ENCODE results near the gene SMIM43.

The SMIM43 gene

DNA sequence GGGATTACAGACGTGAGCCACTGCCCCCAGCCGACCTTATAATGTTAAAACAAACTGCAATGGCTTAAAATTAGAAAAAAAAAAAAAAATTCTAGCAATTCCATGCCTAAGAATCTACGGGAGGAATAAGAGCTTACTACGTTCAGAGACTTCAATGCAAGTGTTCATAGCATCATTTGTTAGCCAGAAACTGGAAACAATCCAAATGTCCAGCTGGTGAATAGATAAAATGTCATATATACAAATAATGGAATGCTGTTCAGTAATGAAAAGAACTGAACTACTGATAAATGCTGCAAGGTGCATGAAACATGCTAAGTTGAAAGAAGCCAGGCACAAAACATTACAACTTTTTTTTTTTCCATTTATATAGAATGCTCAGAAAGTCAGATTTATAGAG is 41.4 kb upstream of the SMIM43 start:
- TF ChIP-seq RARB (CRISPR knock-in tag; IDR thresholded peaks at IDR 0.05) (no peak), TOX (CRISPR knock-in tag; IDR thresholded peaks at IDR 0.05; ENCODE audit: borderline replicate concordance) (no peak), PPARA (CRISPR knock-in tag; IDR thresholded peaks at IDR 0.05; ENCODE audit: borderline replicate concordance) (no peak), ARNTL (CRISPR knock-in tag; IDR thresholded peaks at IDR 0.05; ENCODE audit: borderline replicate concordance, low read depth) (no peak), ZNF70 (CRISPR knock-in tag; IDR thresholded peaks at IDR 0.05) (no peak)
- no peak for ATAC-seq

DNA sequence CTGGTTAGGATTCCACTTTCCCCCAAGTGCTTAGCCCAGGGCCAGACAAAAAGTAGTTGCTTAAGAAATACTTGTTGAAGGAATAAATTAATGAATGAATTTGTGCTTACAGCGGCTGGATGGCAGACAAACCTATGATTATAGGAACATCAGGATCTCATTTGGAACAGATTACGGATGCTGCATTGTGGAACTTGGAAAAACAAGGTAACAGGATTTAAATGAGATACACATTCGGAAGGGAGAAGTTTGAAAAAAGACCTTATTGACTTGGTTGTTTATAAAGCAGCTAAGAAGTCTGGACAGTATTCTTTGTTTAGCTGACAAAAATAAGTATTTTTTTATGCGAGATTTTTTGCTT is 36.7 kb upstream of the SMIM43 start:
- TF ChIP-seq, protein P1, sequence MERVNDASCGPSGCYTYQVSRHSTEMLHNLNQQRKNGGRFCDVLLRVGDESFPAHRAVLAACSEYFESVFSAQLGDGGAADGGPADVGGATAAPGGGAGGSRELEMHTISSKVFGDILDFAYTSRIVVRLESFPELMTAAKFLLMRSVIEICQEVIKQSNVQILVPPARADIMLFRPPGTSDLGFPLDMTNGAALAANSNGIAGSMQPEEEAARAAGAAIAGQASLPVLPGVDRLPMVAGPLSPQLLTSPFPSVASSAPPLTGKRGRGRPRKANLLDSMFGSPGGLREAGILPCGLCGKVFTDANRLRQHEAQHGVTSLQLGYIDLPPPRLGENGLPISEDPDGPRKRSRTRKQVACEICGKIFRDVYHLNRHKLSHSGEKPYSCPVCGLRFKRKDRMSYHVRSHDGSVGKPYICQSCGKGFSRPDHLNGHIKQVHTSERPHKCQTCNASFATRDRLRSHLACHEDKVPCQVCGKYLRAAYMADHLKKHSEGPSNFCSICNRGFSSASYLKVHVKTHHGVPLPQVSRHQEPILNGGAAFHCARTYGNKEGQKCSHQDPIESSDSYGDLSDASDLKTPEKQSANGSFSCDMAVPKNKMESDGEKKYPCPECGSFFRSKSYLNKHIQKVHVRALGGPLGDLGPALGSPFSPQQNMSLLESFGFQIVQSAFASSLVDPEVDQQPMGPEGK (CRISPR knock-in tag; IDR thresholded peaks at IDR 0.05; ENCODE audit: borderline replicate concordance) = no peak
- TF ChIP-seq ESRRG (CRISPR knock-in tag; IDR thresholded peaks at IDR 0.05) (no peak), TCF4 (CRISPR knock-in tag; IDR thresholded peaks at IDR 0.05; ENCODE audit: borderline replicate concordance) (no peak), ARNTL (CRISPR knock-in tag; IDR thresholded peaks at IDR 0.05; ENCODE audit: borderline replicate concordance, low read depth) (no peak), ZFP30 (CRISPR knock-in tag; IDR thresholded peaks at IDR 0.05) (no peak), SNAI2 (CRISPR knock-in tag; IDR thresholded peaks at IDR 0.05) (no peak), ZNF8 (CRISPR knock-in tag; IDR thresholded peaks at IDR 0.05) (no peak), RARB (CRISPR knock-in tag; IDR thresholded peaks at IDR 0.05) (no peak), TOX (CRISPR knock-in tag; IDR thresholded peaks at IDR 0.05; ENCODE audit: borderline replicate concordance) (no peak), ISL1 (CRISPR knock-in tag; IDR thresholded peaks at IDR 0.05) (no peak), GLIS3 (CRISPR knock-in tag; IDR thresholded peaks at IDR 0.05) (no peak), BACH2 (CRISPR knock-in tag; IDR thresholded peaks at IDR 0.05; ENCODE audit: borderline replicate concordance) (no peak), ZC3H10 (CRISPR knock-in tag; IDR thresholded peaks at IDR 0.05) (no peak), CSDC2 (CRISPR knock-in tag; IDR thresholded peaks at IDR 0.05) (no peak), ZFP3 (CRISPR knock-in tag; IDR thresholded peaks at IDR 0.05) (no peak), ZNF70 (CRISPR knock-in tag; IDR thresholded peaks at IDR 0.05) (no peak)
- TF ChIP-seq, protein P2, sequence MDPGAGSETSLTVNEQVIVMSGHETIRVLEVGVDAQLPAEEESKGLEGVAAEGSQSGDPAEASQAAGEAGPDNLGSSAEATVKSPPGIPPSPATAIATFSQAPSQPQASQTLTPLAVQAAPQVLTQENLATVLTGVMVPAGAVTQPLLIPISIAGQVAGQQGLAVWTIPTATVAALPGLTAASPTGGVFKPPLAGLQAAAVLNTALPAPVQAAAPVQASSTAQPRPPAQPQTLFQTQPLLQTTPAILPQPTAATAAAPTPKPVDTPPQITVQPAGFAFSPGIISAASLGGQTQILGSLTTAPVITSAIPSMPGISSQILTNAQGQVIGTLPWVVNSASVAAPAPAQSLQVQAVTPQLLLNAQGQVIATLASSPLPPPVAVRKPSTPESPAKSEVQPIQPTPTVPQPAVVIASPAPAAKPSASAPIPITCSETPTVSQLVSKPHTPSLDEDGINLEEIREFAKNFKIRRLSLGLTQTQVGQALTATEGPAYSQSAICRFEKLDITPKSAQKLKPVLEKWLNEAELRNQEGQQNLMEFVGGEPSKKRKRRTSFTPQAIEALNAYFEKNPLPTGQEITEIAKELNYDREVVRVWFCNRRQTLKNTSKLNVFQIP (CRISPR knock-in tag; IDR thresholded peaks at IDR 0.05; ENCODE audit: borderline replicate concordance, low read depth) = no peak
- TF ChIP-seq, protein P3, sequence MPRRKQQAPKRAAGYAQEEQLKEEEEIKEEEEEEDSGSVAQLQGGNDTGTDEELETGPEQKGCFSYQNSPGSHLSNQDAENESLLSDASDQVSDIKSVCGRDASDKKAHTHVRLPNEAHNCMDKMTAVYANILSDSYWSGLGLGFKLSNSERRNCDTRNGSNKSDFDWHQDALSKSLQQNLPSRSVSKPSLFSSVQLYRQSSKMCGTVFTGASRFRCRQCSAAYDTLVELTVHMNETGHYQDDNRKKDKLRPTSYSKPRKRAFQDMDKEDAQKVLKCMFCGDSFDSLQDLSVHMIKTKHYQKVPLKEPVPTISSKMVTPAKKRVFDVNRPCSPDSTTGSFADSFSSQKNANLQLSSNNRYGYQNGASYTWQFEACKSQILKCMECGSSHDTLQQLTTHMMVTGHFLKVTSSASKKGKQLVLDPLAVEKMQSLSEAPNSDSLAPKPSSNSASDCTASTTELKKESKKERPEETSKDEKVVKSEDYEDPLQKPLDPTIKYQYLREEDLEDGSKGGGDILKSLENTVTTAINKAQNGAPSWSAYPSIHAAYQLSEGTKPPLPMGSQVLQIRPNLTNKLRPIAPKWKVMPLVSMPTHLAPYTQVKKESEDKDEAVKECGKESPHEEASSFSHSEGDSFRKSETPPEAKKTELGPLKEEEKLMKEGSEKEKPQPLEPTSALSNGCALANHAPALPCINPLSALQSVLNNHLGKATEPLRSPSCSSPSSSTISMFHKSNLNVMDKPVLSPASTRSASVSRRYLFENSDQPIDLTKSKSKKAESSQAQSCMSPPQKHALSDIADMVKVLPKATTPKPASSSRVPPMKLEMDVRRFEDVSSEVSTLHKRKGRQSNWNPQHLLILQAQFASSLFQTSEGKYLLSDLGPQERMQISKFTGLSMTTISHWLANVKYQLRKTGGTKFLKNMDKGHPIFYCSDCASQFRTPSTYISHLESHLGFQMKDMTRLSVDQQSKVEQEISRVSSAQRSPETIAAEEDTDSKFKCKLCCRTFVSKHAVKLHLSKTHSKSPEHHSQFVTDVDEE (CRISPR knock-in tag; IDR thresholded peaks at IDR 0.05) = no peak
- ATAC-seq = no peak

- peak; percentile 81 for ATAC-seq
- TF ChIP-seq, protein P3 (CRISPR knock-in tag; IDR thresholded peaks at IDR 0.05) = no peak; the same call in 1 of the 2 replicates
- TF ChIP-seq SNAI2 (CRISPR knock-in tag; IDR thresholded peaks at IDR 0.05) (0 out of 2 replicates have a peak, but pooled peaks have one; percentile 38), PPARA (CRISPR knock-in tag; IDR thresholded peaks at IDR 0.05; ENCODE audit: borderline replicate concordance) (no peak), ZFP30 (CRISPR knock-in tag; IDR thresholded peaks at IDR 0.05) (peak; percentile 28; the same call in 1 of the 2 replicates), CSDC2 (CRISPR knock-in tag; IDR thresholded peaks at IDR 0.05) (peak; percentile 70; the same call in 1 of the 2 replicates), ISL1 (CRISPR knock-in tag; IDR thresholded peaks at IDR 0.05) (no peak), ARNTL (CRISPR knock-in tag; IDR thresholded peaks at IDR 0.05; ENCODE audit: borderline replicate concordance, low read depth) (no peak), ZNF70 (CRISPR knock-in tag; IDR thresholded peaks at IDR 0.05) (no peak), RARB (CRISPR knock-in tag; IDR thresholded peaks at IDR 0.05) (no peak), ZNF565 (CRISPR knock-in tag; conservative IDR thresholded peaks at IDR 0.05; ENCODE audit: low read depth) (no peak), TCF4 (CRISPR knock-in tag; IDR thresholded peaks at IDR 0.05; ENCODE audit: borderline replicate concordance) (no peak), BACH2 (CRISPR knock-in tag; IDR thresholded peaks at IDR 0.05; ENCODE audit: borderline replicate concordance) (0 out of 2 replicates have a peak, but pooled peaks have one; percentile 50), TOX (CRISPR knock-in tag; IDR thresholded peaks at IDR 0.05; ENCODE audit: borderline replicate concordance) (no peak), OSR1 (CRISPR knock-in tag; IDR thresholded peaks at IDR 0.05) (no peak), ZC3H10 (CRISPR knock-in tag; IDR thresholded peaks at IDR 0.05) (no peak), GLIS3 (CRISPR knock-in tag; IDR thresholded peaks at IDR 0.05) (no peak), ZFP3 (CRISPR knock-in tag; IDR thresholded peaks at IDR 0.05) (peak; percentile 19; the same call in 1 of the 2 replicates)
- TF ChIP-seq, protein P4, sequence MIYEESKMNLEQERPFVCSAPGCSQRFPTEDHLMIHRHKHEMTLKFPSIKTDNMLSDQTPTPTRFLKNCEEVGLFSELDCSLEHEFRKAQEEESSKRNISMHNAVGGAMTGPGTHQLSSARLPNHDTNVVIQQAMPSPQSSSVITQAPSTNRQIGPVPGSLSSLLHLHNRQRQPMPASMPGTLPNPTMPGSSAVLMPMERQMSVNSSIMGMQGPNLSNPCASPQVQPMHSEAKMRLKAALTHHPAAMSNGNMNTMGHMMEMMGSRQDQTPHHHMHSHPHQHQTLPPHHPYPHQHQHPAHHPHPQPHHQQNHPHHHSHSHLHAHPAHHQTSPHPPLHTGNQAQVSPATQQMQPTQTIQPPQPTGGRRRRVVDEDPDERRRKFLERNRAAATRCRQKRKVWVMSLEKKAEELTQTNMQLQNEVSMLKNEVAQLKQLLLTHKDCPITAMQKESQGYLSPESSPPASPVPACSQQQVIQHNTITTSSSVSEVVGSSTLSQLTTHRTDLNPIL (CRISPR knock-in tag; IDR thresholded peaks at IDR 0.05; ENCODE audit: low read depth) = no peak
- TF ChIP-seq, protein P2 (CRISPR knock-in tag; IDR thresholded peaks at IDR 0.05; ENCODE audit: borderline replicate concordance, low read depth) = no peak
Observed at GRCh38 chr4:121800961-121801714, 36.2 kb upstream of the SMIM43 start, which contains the start of gene EXOSC9. TSS of gene EXOSC9 (plus strand) at chr4:121801323. CDS start at chr4:121801425, 102 bp downstream.

All from SK-N-SH treated with all-trans-retinoic acid at 6 μM for 48 hours (cell line).